ENCODE measurements around the gene TNN.
"Not testable (repeated sequence)": the region's sequence is repeated elsewhere in the genome, so short reads cannot be mapped to it uniquely, and the experiment has no call there.

TNN gene, protein sequence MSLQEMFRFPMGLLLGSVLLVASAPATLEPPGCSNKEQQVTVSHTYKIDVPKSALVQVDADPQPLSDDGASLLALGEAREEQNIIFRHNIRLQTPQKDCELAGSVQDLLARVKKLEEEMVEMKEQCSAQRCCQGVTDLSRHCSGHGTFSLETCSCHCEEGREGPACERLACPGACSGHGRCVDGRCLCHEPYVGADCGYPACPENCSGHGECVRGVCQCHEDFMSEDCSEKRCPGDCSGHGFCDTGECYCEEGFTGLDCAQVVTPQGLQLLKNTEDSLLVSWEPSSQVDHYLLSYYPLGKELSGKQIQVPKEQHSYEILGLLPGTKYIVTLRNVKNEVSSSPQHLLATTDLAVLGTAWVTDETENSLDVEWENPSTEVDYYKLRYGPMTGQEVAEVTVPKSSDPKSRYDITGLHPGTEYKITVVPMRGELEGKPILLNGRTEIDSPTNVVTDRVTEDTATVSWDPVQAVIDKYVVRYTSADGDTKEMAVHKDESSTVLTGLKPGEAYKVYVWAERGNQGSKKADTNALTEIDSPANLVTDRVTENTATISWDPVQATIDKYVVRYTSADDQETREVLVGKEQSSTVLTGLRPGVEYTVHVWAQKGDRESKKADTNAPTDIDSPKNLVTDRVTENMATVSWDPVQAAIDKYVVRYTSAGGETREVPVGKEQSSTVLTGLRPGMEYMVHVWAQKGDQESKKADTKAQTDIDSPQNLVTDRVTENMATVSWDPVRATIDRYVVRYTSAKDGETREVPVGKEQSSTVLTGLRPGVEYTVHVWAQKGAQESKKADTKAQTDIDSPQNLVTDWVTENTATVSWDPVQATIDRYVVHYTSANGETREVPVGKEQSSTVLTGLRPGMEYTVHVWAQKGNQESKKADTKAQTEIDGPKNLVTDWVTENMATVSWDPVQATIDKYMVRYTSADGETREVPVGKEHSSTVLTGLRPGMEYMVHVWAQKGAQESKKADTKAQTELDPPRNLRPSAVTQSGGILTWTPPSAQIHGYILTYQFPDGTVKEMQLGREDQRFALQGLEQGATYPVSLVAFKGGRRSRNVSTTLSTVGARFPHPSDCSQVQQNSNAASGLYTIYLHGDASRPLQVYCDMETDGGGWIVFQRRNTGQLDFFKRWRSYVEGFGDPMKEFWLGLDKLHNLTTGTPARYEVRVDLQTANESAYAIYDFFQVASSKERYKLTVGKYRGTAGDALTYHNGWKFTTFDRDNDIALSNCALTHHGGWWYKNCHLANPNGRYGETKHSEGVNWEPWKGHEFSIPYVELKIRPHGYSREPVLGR (N-terminal part only)

DNA sequence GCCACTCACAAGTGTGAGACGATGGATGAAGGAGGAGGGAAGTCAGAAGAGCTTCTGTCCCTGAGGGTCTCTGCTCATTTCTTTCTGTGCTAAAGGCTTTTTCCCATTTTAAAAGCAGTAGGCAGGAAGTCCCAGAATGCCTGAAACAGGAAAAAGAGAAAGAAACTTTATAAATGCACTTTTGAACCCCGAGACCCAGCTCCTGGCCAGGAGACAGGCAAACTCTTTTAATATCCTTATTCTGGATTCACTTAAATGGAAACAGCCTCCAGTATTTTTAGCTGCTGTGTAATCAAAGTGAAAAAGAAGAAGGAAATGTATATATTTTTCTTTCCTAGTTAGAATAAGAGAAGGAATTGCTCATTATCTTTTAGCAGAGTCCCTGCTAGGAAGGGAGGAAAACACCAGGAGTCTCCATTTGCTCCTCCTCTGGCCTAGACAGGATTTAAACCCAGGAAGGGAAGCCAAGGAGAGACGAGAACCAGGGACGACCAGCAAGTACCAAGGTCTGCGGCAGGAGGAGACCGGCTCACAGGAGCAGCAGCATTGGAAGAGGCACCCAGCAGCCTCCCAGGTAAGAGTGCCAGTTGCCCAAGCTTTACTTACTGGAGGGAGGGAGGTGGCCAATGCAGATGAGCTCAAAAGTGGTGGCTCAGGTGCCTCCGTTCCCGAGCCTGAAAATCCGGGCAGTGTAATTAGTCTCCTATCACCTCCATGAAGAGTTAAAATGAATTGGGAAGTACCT is at the start of gene TNN:
TSS of gene TNN (plus strand) at position 472 of the 745 bp plus-strand sequence. CDS start 9,586 bp downstream, outside the sequence.
- DNase-seq (ENCODE audit: insufficient read length, low spot score) (no peak), FAIRE-seq (no peak)

DNA sequence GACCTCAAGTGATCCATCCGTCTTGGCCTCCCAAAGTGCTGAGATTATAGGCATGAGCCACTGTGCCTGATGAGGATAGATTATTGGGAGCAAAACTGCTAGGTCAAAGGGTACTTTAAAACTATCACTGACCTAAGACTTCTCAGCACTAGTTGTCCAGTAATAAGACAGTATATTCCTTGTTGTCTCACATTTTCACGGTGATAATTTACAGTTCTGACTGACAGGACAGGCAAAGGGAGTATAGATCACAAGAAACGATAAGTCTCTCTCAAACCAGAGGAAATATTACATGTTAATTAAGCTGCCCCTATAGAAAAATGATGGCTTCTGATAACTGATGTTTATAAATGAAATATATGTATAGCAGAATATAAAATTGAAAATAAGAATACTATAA is 48.1 kb upstream of the TNN start:
- FAIRE-seq (no peak), DNase-seq (ENCODE audit: insufficient read length, low spot score) (no peak)

DNA sequence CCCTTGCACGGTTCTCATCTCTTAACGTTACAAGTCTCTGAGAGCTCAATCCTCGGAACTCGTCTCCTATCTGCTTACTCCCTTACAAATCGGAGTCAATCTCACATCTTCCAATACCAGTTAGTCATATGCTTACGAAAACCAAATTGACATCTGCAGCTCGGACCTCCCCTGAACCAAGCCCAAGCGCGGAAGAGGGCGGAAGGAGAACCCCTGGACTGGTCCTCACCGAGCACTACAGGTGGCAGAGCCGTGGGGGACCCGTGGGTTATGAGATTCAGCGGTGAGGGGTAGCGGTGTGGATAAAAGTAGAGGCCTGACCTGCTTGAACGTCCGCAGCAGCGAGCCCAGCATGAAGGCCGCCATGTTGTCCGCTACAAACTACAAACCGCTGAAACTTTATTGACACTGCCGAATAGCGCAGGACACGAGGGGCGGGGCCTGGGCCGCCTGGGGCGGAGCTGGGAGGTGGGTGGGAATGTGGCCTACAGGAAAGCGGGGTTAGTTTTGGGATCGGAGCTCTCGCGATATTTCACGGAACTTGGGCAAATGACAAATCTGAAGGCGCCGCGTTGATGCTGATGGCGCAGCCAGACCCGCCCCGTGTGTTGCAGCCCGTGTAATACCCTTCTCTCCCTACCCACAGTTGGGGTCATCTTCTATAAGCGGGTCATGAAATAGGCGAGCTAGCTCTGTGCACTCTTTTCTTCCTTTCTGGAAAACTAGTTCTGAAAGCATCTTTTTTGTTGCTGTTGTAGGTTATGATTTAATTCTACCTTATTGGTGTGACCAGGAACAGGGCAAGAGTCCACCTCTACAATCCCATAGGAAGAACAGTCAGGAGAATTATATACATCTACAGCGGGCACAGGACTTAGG is 44.4 kb upstream of the TNN start, which contains the start of gene MRPS14:
TSS of gene MRPS14 (minus strand) at position 383 of the 879 bp plus-strand sequence. CDS start at position 366, 17 bp downstream.
- DNase-seq (ENCODE audit: insufficient read length, low spot score) (peak; percentile 79), FAIRE-seq (peak; percentile 97)

DNA sequence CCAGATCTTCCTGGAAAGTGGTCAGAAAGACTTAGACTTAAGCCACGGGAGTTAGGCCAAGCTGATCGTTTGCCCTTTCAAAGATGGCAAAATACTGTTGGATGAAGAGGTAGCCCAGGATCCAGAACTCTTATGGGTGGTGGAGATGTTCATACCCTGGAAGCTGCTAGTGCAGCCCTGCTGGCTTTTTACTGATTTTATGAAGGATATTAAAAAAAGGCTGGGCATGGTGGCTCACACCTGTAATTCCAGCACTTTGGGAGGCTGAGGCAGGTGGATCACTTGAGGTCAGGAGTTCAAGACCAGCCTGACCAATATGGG is 43.8 kb upstream of the TNN start:
- FAIRE-seq = peak; percentile 52
- not testable (repeated sequence) for DNase-seq (ENCODE audit: insufficient read length, low spot score)

DNA sequence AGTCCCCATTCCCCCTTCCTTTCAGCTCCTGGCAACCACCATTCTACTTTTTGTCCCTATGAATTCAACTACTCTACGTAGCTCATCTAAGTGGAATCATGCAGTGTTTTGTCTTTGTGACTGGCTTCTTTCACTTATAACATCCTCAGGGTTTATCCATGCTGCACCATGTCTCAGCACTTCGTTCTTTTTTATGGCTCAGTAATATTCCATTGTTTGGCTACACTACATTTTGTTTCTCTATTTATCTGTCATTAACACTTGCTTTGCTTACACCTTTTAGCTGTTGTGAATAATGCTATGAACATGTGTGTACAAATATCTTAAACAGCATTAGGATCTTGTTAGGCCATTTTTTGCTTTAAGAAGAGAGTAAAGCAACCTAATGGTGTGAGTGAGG is 42.9 kb upstream of the TNN start:
- no peak for FAIRE-seq
- no peak for DNase-seq (ENCODE audit: insufficient read length, low spot score)

DNA sequence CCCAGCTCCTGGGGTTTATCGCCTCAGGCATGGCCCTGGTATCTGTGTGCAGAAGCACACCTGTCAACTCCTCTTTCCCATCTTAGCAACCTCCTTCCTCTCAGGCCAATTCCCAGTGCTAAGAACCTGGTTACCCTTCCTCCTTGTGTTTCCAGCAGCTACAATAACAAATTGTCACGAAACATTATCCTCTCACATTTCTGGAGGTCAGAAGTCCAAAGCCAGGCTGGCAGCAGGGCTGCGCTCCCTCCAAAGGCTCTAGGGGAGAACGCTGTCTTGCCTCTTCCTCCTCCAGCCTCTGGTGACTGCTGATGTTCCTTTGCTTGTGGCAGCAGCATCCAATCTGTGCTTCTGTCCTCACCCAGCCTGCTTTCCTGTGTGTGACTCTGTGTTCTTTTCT is 33.7 kb upstream of the TNN start:
- DNase-seq (ENCODE audit: insufficient read length, low spot score) = no peak
- no peak for FAIRE-seq

DNA sequence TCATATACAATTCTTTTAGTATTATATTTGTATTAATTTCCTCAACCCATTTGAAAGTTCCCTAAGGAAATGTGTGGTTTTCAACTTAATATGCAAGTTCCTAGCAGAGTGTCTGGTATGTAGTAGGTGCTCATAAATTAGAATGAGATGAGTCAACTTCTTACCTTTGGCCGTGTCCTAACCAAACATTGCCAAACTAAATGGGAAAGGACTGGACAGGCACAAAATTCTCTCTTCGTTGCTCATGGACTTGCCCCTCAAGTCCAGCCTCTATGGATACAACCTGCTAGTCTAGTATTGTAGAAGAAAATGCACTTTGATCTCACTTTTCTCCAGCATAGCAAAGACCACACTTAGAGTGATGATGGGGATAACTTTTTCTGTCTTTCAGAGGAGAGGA is 32.9 kb upstream of the TNN start:
- DNase-seq (ENCODE audit: insufficient read length, low spot score) (no peak), FAIRE-seq (no peak)

DNA sequence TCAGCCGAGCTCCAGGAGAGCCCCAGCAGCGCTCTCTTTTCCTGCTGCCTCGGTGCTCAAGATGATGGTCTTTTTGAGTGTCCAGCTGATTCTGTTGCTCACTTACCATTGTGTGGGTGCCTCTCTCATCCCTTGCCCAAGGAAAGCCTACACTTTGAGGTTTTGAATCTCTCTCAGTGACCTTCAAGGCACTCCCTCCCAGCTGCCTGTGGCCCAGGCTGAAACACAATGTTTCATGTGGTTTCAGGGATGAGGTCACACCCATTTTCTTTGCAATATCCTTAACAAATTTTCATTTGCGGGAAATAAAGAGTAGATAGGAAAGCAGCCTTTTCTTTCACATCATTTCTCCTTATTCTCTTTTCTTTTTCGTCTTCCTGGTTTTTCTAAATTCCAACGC is 31.8 kb upstream of the TNN start:
- FAIRE-seq (no peak), DNase-seq (ENCODE audit: insufficient read length, low spot score) (no peak)

DNA sequence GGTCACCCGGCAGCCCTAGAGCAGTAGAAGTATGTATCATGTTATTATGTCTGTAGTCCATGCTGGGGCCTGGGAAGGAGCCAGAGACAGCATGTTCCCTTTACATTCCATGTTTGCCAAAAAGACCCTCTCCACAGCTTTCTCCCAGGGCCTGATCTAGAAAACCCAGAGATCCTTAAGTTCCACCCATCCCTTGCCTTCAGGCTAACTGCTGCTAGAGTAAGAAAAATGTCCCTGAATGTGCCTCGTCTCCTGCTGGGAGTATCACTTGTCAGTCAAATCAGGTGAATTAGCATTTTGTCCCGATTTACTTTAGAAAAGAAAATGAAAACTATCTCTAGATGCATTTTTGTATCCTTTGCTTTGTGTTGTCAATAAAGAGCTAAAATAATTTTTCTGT is 31.2 kb upstream of the TNN start:
- FAIRE-seq = no peak
- DNase-seq (ENCODE audit: insufficient read length, low spot score) = no peak

DNA sequence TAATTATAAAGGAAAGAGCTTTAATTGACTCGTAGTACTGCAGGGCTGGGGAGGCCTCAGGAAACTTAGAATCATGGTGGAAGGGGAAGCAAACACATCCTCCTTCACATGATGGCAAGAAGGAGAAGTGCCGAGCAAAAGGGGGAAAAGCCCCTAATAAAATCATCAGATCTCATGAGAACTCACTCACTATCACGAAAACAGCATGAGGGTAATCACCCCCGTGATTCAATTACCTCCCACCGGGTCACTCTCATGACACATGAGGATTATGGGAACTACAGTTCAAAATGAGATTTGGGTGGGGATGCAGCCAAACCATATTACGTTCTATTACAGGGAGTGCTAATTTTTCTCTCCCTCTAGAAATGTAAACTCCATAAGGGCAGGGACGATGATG is 30.2 kb upstream of the TNN start:
- DNase-seq (ENCODE audit: insufficient read length, low spot score) = no peak

DNA sequence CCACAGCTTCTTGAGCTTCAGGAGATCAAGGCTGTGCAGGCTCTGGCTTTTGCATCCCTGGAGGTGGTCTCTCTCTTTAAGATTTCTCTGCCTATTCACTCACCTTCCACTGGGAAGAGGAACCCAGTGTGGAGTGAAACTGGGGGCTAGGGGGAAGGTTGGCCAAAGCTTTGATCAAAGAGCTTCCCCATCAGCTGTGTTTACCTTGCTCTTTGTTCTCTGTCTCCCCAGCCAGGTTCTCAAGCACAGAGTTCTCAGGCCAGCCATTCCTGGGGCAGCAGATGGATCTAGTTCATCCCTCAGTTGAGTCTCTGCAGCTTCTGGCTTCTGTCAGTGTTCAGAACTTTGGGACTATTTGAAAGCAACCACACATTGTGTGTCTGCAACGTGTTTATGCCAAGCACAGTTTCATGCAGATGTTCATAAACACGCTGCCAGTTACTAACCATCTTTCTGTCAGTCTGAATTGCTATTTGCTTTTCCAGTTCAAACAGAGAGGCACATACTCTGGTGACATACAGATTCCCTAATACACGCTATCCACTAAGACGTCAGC is 27.2 kb upstream of the TNN start:
- no peak for FAIRE-seq
- DNase-seq (ENCODE audit: insufficient read length, low spot score) = no peak

More for the DNA sequence above, 30.2 kb upstream of the TNN start:
- no peak for FAIRE-seq

DNA sequence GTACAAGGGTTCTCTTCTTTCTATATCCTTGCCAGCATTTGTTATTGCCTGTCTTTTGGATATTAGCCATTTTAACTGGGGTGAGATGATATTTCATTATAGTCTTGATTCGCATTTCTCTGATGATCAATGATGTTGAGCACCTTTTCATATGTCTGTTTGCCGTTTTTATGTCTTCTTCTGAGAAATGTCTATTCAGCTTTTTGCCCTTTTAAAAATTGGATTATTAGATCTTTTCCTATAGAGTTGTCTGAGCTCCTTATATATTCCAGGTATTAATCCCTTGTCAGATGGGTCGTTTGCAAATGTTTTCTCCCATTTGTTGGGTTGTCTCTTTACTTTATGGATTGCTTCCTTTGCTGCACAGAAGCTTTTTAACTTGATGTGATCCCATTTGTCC is 25.0 kb upstream of the TNN start:
- no peak for DNase-seq (ENCODE audit: insufficient read length, low spot score)
- no peak for FAIRE-seq

DNA sequence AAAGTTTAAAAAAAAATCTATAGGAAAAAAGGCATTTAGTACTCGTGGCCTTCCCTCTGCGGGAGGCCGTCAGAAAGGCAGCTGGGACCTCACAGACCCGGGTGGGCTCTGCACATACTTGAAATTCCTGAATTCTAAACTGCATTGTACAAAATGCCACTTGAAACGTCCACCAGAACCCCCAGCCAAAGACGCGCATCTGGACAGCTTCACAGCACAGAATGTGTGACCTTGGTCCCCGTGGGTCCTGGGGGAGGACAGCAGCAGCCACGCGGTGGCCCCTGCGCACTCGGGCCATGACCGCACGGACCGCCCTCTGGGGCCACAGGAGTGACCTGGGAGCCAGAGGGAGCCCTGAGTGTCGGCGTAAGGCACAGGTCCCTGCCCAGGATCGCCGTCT is 23.8 kb upstream of the TNN start:
- DNase-seq (ENCODE audit: insufficient read length, low spot score) (no peak), FAIRE-seq (no peak)

DNA sequence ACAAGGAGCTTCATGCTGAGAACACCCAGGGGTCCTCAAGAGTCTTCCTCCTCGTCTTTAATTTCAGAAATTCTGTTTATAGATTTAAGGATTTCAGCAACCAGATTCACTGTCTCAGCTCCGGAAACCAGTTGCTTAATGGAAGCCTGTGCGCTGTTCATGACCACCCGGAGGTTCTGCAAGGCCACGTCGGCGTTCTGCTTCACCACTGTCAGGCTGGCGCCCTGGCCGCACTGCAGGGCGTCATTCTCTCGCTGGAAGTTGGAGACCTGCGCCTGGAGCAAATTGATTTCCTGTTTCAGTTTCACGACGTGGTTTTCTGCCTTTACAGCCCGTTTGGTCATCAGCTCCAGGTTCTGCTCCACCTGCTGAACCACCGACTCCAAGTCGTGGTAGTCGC is 23.0 kb upstream of the TNN start:
- not testable (repeated sequence) for FAIRE-seq; DNase-seq (ENCODE audit: insufficient read length, low spot score)

DNA sequence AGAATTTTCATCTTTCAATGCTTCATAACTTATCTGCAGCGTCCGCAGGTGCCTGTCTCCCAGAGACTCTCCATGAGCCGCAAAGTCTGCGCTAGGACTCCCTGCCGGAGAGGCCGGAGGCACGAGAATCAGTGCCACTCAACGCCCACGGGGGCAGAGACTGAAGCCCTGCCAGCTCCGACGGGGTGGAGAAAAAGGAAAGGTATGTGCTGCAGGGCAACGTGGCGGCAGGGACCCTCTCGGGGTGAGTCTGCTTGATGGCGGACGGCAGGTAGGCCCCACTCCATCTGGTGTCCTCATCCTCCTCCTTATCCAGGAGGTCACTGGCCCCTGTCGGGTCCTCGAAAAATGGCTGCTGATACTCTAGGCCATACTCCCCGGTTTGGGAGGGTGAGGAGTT is 22.5 kb upstream of the TNN start:
- FAIRE-seq = no peak
- no peak for DNase-seq (ENCODE audit: insufficient read length, low spot score)

DNA sequence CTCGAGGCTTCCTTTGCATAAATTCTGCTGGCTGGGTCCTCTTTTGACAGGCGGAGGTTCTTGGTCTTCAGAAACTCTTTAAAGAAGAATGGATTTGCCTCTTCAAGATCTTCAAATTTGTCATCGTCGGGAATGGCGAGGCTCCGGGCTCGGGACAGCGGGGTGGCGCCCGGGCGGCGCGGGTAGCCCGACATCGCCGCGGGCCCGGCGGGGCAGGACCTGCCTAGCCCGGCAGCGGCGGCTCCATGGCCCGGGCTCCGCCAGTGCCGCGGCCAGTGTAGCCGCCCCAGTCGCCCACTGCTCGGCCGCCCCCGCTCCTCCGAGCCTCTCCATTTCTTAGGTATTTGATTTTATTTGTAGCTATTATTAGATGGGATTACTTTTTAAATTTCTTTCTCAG is 22.1 kb upstream of the TNN start:
- FAIRE-seq (no peak), DNase-seq (ENCODE audit: insufficient read length, low spot score) (no peak)

DNA sequence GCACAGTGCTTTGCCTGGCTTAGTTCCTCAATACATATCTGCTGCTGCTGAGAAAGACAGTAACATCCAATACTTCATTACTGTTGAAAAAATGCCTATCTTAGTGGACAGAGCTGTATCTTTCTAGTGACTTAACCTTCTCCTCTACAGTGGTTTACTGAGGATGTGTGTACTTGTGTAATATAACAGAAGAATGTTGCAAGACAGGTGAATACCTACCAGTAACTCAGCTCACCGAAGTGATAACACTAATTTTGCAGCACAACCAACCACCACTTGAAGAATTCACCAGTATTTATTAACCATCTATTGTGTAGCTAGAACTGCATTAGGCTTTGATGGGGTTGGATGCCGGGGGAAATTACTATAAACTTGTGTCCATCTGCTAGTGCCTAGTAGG is 16.6 kb upstream of the TNN start:
- DNase-seq (ENCODE audit: insufficient read length, low spot score) = no peak
- no peak for FAIRE-seq

DNA sequence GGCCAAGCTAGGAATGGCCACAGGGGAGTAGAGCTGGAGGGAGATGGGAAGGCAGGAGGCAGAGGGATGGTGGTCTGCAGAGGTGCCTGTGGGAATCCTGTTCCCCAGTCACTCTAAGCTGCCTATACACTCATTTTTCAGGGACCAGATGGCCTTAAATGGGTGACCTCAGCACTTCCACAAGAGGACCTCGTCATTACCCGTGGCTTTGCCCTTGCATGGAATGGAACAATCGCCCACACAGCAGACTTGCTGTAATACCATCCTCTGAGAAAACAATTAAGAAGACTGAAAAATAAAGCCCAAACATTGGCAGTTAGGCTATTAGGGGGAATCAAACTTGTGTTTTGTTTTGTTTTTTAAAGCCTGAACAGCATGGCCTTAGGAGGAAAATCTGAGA is 12.9 kb upstream of the TNN start:
- FAIRE-seq (no peak), DNase-seq (ENCODE audit: insufficient read length, low spot score) (no peak)

DNA sequence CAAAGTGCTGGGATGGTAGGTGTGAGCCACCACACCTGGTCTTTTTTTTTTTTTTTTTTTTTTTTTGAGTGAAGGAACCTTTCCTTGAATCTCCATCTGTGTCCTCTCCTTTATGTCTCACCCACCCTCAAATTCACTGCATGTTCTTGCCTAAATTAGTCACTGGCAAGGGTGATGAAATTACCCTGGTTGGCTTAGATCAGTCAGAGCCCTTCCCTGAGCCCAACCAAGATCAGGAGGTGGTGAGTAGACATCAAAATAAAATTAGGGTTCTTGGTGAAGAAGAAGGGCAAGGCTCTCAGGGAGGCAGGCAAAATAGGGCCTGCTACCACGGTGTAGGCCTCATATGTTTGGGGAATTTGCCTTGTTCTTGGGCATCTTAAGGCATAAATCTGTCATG is 5.3 kb upstream of the TNN start:
- DNase-seq (ENCODE audit: insufficient read length, low spot score) (no peak), FAIRE-seq (no peak)

Data from GM19239 (cell line).